GM21825 (cell line): Measurements from ENCODE around the gene MECR.
A peak's percentile ranks its signal among the peaks of the same experiment; 100 is the strongest.
"Not testable (repeated sequence)": the region's sequence is repeated elsewhere in the genome, so short reads cannot be mapped to it uniquely, and the experiment has no call there.

Source experiments
- ATAC-seq: cut with Tn5 transposase; IDR thresholded peaks from one replicate; pipeline ENCODE4 v1.9.1; 2021; ENCODE audit warnings: mild to moderate bottlenecking, moderate library complexity; ENCODE audit not compliant: unreplicated experiment

The MECR gene

GRCh38 chr1:29236712-29237128 lies 6.0 kb upstream of the MECR start:
- ATAC-seq: no peak

- peak; percentile 69 for ATAC-seq
Measured at GRCh38 chr1:29235955-29236711, 5.4 kb upstream of the MECR start, which contains the start of gene PTPRU. PTPRU (plus strand) TSS chr1:29236522; CDS start chr1:29236645, 123 bp downstream.

GRCh38 chr1:29234881-29235280 lies 4.1 kb upstream of the MECR start:
- ATAC-seq: not testable (repeated sequence)

GRCh38 chr1:29234471-29234870 lies 3.7 kb upstream of the MECR start:
- no peak for ATAC-seq

GRCh38 chr1:29233693-29234092 lies 3.0 kb upstream of the MECR start:
- no peak for ATAC-seq

GRCh38 chr1:29232387-29232786 lies 1.7 kb upstream of the MECR start:
- no peak for ATAC-seq

- no peak for ATAC-seq
Measured at GRCh38 chr1:29230204-29230552, 556 bp downstream of the MECR start.

GRCh38 chr1:29227511-29227910 lies 3.2 kb downstream of the MECR start:
- ATAC-seq: no peak

- no peak for ATAC-seq
Measured at GRCh38 chr1:29225361-29225760, 5.4 kb downstream of the MECR start.

- ATAC-seq: no peak
Measured at GRCh38 chr1:29224356-29224837, 6.3 kb downstream of the MECR start.

GRCh38 chr1:29223521-29223920 lies 7.2 kb downstream of the MECR start:
- no peak for ATAC-seq

GRCh38 chr1:29222686-29223085 lies 8.0 kb downstream of the MECR start:
- no peak for ATAC-seq

GRCh38 chr1:29222260-29222659 lies 8.5 kb downstream of the MECR start:
- not testable (repeated sequence) for ATAC-seq

- ATAC-seq: no peak
Measured at GRCh38 chr1:29221296-29221695, 9.4 kb downstream of the MECR start.

- ATAC-seq: no peak
Measured at GRCh38 chr1:29218223-29218622, 12.5 kb downstream of the MECR start.

GRCh38 chr1:29217633-29218032 lies 13.1 kb downstream of the MECR start:
- ATAC-seq: no peak

- ATAC-seq: no peak
Measured at GRCh38 chr1:29213055-29213454, 17.7 kb downstream of the MECR start.

GRCh38 chr1:29211086-29212030 lies 19.4 kb downstream of the MECR start:
- ATAC-seq: no peak

GRCh38 chr1:29210278-29211085 lies 20.3 kb downstream of the MECR start:
- ATAC-seq: no peak

GRCh38 chr1:29209173-29209572 lies 21.6 kb downstream of the MECR start:
- ATAC-seq: no peak

GRCh38 chr1:29208442-29208841 lies 22.3 kb downstream of the MECR start:
- no peak for ATAC-seq
